Cortex of kidney (tissue), 1 donor: ENCODE results near the gene RMND1.
"Not testable (repeated sequence)": the region's sequence is repeated elsewhere in the genome, so short reads cannot be mapped to it uniquely, and the experiment has no call there.

Source experiments
- DNase-seq: peaks from one replicate; lab custom pipeline; 2025; lab: John Stamatoyannopoulos, UW

The RMND1 gene

DNA sequence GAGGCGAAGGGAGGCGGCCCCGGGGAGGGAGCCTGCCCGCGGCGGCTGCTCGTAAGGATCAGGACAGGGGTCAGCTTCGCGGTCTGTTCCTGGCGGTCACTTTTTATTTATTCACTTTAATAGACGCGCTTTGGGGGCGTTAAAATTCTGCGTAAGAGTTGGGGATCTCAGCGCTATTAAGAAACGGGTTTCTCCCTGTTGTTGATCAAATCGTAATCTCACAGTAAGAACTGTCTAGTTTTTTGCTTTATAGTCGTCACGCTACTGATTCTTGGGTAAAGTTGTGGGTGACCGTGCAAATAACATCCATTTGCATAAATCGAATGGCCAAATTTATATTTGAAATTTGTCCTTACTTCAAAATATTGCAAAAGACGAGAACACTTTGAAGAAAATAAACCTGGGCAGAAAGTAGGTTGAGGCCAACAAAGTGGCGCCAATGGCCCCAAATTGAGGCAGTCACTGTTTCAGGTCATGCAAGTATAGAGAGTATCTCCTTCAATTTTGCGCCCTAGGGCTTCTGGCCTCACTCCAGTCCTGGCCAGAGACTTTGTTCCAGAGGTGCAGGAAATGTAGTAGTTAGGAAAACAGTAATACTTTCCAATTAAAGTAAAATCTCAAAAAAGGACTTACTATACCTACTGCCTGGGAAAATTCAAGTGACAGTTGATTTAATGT lies 963 bp upstream of the RMND1 start:
- DNase-seq, result no peak

GRCh38 chr6:151451417-151451949 lies 443 bp downstream of the RMND1 start:
- no peak for DNase-seq

DNA sequence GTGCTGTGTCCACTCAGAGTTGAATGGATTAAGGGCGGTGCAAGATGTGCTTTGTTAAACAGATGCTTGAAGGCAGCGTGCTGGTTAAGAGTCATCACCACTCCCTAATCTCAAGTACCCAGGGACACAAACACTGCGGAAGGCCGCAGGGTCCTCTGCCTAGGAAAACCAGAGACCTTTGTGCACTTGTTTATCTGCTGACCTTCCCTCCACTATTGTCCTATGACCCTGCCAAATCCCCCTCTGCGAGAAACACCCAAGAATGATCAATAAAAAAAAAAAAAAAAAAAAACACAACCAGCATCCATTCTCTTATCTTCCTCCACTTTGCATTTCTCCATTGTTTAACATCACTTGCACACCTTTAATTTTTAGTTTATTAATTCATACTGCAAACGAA lies 998 bp downstream of the RMND1 start:
- DNase-seq, result not testable (repeated sequence)

GRCh38 chr6:151448623-151449022 lies 3.3 kb downstream of the RMND1 start:
- no peak for DNase-seq

DNA sequence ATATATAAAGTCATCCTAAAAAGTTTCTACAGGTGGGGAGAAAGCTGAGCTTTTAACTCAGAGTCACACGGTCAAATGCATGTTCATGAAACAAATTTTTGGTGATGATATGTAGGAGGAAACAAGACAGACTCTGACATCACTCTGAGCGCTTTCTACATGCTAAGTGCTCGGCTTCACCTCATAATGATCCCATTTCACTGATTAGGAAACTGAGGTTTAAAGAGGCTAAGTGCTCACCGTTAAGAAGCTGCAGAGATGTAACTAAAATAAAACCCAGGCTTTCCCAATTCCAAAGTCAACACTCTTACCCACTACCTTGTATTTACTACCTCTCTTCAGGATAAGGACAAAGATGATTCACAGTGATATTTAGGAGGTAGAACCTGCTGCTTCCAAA lies 4.7 kb downstream of the RMND1 start:
- DNase-seq, result no peak

DNA sequence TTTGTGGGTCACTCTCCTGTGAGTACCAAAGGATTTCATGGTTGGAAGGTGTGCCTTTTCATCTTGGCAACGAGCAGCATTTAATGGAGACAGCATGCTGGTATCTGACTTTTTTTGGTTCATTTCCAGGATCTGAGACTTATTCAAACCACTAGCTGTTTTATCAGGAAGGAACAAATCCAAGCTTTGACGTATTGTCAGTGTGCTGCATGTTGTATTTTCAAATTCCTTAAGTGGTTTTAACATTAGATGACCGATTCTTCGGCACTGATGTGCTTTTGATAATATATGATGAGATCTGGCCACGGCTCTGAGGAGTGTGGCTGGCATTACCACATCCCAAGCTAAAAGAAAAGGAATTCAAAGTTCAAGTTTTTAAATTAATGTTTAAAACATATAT lies 6.4 kb downstream of the RMND1 start:
- DNase-seq, result no peak

GRCh38 chr6:151443911-151444621 lies 7.9 kb downstream of the RMND1 start:
- DNase-seq, result no peak

DNA sequence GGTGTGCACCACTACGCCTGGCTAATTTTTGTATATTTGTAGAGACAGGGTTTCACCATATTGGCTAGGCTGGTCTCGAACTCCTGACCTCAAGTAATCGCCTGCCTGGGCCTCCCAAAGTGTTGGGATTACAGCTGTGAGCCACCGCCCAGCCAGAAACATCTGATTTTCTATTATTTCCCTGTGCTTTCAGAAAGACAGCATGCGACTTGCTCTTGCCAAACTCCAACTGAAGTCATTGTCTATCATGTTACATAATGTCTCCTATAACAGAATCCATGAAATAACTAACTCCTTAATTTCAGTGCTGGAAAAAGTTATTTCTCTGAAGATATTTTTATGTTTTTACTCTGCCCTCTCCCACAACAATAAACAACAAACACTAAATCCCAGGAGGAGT lies 8.5 kb downstream of the RMND1 start:
- no peak for DNase-seq

- DNase-seq, result no peak
Measured at GRCh38 chr6:151442371-151442770, 9.6 kb downstream of the RMND1 start.

- DNase-seq, result no peak
Measured at GRCh38 chr6:151441390-151442166, 10.3 kb downstream of the RMND1 start.

GRCh38 chr6:151440930-151441329 lies 11.0 kb downstream of the RMND1 start:
- DNase-seq, result no peak

DNA sequence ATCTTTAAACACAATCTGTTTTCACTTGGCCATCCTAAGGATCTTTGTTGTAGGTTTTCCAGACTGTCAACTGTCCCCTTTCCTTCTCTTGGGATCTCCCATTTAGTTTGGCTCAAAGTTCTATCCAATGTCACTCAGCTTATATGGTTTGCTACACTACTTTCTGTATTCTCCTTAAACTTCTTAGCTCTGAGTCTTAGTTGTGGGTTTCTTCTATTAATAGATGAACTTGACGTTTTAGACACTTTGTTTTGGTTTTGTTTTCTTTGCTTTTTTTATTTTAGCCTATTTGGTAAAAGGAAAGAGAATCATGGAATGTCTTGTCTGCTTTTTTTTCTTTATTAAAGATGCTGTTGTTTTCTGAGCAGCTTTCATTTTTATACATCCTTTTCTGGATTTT lies 11.4 kb downstream of the RMND1 start:
- no peak for DNase-seq

- no peak for DNase-seq
Measured at GRCh38 chr6:151437401-151437800, 14.5 kb downstream of the RMND1 start.

- DNase-seq, result no peak
Measured at GRCh38 chr6:151436802-151437201, 15.1 kb downstream of the RMND1 start.

DNA sequence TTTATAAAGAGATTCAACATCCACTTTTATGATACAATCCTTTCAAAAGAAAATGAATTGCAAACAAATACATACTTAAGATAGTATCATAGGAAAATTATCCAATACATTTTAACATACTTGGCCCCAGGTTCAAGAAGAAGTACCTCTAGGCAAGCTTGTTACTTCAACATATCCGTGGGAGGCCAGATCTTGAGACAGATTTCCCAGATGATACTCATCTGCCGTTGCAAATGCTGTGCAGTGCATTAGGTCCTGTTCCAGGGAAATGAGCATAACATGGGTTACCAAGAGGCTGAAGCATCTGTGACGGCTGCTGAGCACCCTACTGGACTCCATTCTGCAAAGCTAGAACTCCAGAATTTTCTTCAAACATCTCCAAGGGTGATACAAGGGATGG lies 15.6 kb downstream of the RMND1 start:
- no peak for DNase-seq

DNA sequence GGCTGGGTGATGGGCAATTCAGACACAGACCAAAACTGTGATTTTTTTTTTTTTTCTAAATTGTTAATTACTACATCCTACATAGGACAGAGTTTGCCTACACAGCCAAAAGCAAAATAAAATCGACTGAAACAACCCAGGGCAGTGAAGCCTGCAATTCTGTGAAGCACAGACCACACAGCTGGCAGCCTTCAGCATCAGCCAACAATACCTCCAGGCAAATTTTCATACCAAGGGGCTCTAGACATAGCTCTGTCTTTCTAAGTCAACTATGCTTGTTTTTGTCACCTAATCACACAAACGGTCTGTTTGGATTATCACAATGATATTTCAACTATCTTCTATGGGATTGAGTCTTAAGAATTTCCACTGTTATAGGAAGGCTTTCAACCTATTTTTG lies 17.6 kb downstream of the RMND1 start:
- DNase-seq, result no peak

DNA sequence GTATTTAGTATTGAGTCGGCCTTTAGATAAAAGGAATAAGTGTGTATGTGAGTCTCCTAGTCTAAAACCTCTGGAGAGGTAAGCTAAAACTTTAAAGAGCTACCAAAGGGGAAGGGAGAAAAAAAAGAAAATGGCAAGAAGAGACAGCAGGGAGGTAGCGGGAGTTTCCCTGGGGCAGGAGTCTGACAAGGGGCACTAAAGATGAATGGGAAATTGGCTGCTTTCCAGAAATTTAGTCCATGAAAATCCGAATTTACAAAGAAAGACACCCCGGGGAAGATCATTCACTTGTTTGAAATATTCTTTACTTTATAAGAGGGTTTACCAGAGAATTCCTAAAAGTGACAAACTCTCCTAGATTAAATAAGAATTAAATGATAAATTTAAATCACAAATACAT lies 19.3 kb downstream of the RMND1 start:
- no peak for DNase-seq

DNA sequence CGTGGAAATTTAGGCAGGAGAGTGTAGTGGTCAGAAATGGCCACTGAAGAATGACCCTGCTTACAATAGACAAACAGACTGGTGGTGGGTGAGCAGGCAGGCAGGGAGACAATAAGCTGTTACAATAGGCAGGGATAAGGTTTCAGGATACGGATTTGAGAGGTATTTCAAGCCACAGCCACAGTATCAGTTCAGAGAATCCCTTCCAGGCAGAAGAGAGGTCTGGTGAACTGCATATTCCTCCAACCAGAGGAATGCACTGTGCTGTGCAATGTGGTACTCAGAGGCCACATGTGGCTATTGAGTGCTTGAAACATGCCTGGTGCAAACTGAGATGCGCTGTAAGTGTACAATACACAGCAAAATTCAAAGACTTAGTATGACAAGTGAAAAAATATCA lies 20.6 kb downstream of the RMND1 start:
- no peak for DNase-seq

GRCh38 chr6:151430886-151431285 lies 21.0 kb downstream of the RMND1 start:
- DNase-seq, result no peak

GRCh38 chr6:151428093-151428735 lies 23.7 kb downstream of the RMND1 start:
- no peak for DNase-seq

- no peak for DNase-seq
Measured at GRCh38 chr6:151425561-151425960, 26.4 kb downstream of the RMND1 start.

- DNase-seq, result no peak
Measured at GRCh38 chr6:151422981-151423380, 28.9 kb downstream of the RMND1 start.
